ENCODE measurements around the gene SHMT1.
"Not testable (repeated sequence)": the region's sequence is repeated elsewhere in the genome, so short reads cannot be mapped to it uniquely, and the experiment has no call there.

Gene SHMT1

DNA sequence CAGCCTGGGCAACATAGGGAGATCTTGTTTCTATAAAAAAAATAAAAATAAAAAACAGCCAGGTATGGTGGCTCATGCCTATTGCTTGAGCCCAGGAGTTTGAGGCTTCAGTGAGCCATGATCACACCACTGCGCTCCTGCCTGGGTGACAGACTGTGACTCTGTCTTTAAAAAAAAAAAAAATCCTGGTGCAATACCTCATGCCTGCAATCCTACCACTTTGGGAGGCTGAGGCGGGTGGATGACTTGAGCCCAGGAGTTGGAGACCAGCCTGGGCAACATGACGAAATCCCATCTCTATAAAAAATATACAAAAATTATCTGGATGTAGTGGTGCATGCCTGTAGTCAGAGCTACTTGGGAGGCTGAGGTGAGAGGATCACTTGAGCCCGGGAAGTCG is 15.3 kb upstream of the SHMT1 start:
- DNase-seq: not testable (repeated sequence)

DNA sequence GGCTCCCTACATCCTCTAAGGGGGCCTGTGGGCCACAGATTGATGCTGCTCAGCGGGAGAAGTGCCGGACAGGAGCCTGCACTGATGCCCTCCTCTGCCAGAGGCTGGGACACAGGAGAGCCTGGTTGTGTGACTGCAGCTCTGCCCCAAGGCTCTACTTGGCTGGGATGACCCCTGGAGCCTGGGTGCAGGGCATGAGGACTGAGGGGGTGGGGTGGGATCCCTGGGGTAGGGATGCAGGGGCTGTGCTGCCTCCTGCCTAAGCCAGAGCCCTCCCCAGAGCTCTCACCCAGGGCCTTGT is 14.8 kb upstream of the SHMT1 start:
- no peak for DNase-seq

DNA sequence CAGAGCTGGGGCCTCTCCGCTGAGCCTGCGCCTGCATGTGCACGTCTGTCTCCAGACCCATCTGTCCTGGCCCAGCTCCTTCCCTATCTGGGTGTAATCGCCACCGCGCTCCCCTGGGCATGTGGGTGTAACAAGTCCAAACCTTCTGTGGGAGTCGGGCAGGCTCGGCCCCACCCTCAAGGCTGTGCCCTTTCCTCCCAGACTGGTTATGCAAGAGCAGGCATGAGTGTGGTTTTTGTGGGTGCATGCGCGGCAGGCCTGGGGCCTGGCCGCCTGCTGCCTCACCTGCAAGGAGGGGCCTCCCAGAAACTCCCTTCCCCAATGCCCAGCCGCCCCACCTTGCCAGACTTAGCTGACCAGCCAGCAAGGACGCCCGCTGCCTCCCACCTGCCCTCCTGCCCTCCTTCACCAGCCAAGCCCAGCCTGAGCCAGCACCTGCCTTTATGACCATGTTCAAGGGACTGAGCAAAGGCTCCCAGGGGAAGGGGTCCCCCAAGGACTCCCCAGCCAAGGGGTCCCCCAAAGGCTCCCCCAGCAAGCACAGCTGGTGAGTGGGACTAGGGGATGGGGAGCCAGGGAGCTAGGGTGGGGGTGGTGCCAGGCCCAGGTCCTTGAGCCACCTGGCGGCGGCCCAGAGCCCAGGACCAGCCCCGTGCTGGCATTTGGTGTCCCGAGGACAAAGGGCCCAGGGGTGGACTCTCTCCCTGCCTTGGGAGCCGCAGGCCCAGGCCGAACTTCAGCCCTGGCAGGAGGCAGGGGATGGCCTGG is 14.3 kb upstream of the SHMT1 start, which contains the start of gene EVPLL:
EVPLL (plus strand) TSS at position 342 of the 768 bp plus-strand sequence. CDS start 3,160 bp downstream, outside the sequence.
- DNase-seq: peak in 1 of 56 donors; percentile 3

DNA sequence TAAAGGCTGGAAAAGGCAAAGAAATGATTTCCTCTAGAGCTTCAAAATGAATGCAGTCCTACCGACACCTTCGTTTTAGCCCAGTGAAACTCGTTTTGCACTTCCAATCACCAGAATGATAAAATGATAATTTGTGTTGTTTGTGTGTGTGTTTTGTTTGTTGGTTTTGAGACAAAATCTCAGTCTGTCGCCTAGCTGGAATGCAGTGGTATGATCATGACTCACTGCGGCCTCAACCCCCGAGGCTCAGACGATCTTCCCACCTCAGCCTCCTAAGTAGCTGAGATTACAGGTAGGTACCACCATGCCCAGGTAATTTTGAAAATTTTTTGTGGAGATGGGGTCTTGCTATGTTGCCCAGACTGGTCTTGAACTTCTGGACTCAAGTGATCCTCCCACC is 10.9 kb upstream of the SHMT1 start:
- no peak for DNase-seq

DNA sequence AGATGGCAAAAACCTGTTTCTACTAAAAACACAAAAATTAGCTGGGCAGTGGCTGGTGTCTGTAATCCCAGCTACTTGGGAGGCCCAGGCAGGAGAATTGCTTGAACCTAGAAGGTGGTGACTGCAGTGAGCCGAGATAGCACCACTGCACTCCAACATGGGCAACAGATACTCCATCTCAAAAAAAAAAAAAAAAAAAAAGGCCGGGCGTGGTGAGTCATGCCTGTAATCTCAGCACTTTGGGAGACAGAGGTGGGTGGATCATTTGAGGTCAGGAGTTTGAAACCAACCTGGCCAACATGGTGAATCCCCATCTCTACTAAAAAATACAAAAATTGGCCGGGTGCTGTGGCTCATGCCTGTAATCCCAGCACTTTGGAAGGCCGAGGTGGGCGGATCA is 9.8 kb upstream of the SHMT1 start:
- not testable (repeated sequence) for DNase-seq

DNA sequence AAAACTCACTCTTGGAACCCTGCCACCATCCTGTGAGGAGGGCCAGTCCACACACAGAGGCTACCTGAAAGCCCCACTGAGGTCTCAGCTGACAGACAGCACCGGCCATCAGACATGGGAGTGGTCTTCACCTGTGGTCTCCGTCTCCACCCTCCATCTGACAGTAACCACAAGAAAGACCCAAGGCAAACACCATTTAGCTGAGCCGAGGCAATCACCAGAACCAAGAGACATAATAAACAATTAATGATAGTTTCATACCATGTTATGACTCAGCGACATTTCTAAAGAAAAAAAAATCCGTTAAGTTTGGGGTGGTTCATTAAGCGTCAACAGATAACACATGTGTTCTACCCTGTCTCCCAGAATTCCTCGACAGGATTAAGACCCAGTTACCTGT is 8.1 kb upstream of the SHMT1 start:
- DNase-seq: no peak

DNA sequence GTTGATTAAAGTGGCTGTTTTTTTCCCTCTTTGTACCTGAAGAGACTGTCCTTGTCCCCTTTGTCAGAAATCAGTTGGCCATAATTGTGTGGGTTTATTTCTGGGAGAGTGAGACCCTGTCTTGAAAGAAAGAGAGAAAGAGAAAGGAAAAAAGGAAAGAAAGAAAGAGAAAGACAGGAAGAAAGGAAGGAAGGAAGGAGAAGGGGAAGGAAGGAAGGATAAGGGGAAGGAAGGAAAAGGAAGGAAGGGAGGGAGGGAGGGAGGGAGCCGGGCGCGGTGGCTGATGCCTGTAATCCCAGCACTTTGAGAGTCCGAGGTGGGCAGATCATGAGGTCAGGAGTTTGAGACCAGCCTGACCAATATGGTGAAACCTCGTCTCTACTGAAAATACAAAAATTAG is 7.4 kb upstream of the SHMT1 start:
- no peak for DNase-seq

DNA sequence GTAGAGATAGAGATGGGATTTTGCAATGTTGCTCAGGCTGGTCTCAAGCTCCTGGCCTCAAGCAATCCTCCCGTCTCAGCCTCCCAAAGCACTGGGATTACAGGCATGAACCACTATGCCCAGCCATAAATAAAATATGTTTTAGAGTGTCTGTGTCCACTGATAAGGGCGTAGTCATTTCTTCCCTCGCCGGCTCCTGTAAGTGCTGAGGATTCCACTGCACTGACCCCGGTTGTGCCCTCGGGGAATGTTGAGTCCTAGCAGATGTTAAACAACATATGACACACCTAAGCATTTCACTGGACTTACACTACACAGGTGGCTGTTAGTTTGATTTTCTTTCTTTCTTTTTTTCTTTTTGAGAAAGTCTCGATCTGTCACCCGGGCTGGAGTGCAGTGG is 5.6 kb upstream of the SHMT1 start:
- no peak for DNase-seq

DNA sequence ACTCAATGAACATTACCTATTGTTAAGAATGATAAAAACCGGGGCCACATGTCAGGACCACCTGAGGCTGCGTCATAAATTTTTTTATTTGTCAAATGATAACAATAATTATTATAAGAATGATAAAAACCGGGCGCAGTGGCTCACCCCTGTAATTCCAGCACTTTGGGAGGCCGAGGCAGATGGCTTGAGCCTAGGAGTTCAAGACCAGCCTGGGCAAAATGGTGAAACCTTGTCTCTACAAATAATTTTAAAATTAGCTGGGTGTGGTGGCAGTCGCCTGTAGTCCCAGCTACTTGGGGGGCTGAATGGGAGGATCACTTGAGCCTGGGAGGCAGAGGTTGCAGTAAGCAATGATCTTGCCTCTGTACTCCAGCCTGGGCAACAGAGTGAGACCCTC is 816 bp upstream of the SHMT1 start:
- DNase-seq: no peak

DNA sequence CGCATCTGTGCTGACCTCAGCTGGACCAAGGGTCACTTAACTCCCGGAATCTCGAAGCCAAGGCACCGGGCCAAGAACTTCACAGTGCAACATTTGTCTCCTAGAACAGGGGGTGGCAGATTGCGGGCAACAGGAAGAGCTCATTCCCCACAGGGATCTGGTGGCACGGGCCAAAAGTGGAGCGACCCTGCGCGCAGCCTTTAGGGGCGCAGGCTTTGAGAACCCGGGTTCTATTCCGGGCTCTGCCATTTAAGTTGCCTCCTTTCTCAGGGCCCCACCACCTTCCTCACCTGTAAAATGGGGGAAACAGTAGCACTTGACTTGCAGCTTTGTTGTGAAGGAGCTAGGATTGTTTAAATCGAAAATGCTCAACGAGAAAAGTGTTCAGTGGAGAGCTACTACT is 651 bp downstream of the SHMT1 start:
- peak in 55 of 56 donors; percentile 12 to 93 (median 72) for DNase-seq

DNA sequence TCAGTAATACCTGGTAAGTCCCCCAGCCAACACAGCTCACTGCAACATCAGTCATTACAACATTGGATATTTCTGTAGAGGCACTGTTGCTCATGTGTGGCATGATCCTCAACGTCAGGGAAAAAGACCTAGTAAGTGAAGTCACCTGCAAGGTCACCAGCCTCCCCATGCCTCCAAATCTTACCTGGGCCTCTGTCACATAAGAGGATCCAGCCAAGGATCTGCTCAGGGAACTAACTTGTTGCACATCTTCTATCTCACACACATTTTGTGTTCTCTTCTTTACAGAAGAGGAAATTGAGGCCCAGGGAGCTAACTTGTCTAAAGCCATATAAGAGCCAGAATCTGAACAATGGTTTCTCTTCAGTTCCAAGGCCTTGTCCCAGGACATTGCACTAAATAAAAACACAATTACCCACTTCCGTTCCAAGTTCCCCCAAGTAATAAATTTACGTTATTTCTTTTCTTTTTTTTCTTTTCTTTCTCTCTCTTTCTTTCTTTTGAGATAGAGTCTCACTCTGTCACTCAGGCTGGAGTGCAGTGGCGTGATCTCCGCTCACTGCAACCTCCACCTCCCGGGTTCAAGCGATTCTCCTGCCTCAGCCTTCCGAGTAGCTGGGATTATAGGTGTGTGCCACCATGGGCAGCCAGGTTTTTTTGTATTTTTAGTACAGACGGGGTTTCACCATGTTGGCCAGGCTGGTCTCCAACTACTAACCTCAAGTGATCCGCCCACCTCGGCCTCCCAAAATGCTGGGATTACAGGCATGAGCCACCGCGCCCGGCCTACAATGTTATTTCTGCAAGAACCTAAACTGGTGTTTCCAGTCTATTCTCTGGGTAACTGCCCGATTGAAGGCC is 1.3 kb downstream of the SHMT1 start:
- no peak for DNase-seq

DNA sequence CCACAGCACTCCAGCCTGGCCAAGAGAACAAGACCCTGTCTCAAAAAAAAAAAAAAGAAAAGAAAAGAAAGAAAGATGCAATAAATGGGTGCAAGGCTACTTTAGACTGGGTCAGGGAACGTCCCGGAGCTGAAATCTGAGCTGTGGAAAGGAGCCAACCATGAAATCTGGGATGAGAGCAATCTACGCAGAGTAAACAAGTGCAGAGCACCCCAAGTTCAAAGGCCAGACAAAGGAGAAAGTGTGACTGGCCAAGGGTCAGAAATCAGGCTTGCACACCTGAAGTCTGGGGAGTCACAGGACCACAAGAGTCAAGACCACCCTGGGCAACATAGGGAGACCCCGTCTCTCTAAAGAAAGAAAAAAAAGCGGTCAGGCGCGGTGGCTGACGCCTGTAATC is 2.8 kb downstream of the SHMT1 start:
- no peak for DNase-seq

DNA sequence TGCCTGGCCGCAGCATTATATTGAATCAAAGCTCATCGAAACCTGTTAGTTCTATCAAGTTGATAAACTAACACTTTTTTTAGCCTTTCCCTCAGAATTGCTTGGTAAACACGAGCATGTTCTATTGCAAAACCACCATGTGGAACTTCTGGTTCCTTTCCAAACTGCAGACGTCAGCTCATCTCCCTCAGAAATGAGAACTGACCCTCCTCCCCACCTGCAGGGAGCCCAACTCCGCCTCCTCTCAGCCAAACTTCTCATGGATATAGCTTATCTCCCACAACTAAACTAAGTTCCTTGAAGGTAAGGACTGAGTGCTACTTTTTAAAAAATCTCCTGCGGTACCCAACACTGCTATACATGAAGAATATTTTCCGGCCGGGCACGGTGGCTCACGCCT is 6.7 kb downstream of the SHMT1 start:
- DNase-seq: peak in 10 of 56 donors; percentile 2 to 46 (median 10)

DNA sequence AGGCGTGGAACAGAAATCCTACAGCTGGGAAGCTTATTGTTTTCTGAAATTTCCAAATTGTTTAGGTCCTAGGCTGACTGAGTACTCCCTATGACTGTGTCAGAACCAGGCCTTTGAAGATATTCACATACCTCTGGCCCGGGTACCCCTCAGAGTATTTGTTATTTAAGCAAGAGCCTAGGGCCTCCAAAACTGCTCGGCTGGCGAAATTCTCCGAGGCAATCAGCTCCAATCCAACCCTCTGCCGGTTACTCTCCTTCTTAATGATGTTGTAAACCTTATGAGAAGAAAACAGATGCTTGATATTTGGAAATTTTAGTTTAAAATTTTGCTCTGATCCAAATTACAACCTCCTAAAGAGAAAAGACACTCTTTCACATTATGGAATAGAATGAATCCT is 9.8 kb downstream of the SHMT1 start:
- no peak for DNase-seq

DNA sequence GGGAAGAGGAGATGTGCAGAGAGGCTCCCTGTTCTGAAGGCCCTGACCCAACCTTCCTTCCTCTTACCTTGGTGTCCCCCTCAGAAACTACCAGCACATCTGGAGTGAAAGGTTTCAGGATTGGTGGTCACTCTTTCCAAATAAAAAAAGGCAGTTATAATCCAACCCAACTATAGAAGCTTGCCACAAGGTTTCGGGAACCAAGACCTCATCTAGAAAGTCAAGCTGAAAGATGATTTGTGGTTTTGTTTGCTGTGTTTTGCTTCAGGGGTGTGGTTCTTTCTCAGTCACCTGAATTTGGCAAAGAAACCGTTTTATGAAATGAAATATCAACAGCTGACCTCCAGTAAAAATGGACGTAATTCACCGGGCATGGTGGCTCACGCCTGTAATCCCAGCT is 19.3 kb downstream of the SHMT1 start:
- no peak for DNase-seq

DNA sequence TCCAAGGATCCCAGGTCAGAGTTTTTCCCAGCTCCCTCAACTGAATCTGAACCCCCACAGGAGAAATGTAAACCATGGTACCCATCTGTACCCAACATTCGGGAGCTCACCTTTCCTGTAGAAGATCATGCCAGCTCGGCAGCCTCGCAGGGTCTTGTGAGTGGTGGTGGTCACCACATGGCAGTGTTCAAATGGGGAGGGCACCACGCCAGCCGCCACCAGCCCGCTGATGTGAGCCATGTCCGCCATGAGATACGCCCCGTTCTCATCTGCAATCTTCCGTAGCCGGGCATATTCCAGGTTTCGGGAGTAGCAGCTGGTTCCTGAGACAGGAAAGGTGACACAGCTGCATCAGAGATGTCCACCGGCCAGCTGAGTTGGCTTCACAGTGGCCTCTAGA is 23.4 kb downstream of the SHMT1 start:
- DNase-seq: no peak

DNA sequence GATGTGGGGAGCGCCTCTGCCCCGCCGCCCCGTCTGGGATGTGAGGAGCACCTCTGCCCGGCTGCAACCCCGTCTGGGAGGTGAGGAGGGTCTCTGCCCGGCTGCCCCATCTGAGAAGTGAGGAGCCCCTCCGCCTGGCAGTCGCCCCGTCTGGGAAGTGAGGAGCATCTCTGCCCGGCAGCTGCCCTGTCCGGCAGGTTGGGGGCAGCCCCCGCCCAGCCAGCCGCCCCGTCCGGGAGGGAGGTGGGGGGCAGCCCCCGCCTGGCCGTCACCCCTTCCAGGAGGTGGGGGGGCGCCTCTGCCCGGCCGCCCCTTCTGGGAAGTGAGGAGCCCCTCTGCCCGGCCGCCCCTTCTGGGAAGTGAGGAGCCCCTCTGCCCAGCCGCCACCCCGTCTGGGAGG is 25.2 kb downstream of the SHMT1 start:
- not testable (repeated sequence) for DNase-seq

DNA sequence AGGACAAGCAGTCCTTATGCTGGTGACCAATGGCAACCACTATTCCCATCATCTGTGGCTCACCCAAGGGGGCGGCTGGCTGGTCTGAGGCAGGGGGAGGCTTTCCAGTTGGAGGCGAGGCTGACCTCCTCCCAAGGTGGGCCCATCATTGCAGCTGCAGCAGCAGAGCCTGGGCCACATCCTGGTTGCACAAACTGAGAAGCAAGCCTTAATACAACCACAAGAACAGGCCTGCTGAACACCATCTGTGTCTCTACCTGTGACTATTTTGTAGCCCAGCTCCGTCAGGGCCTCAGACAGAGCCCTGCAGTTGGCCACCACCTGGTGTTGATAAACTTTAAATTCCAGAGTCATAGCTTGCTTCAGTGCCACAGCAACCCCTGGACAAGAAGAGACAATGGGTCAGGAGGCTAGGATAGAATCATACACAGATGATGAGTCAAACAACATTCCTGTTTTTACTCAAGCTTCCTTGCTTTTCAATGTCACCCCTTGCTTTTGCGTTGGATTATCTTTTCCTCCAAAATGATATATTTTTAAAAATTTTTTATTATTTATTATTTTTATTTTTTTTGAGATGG is 30.4 kb downstream of the SHMT1 start:
- no peak for DNase-seq

DNA sequence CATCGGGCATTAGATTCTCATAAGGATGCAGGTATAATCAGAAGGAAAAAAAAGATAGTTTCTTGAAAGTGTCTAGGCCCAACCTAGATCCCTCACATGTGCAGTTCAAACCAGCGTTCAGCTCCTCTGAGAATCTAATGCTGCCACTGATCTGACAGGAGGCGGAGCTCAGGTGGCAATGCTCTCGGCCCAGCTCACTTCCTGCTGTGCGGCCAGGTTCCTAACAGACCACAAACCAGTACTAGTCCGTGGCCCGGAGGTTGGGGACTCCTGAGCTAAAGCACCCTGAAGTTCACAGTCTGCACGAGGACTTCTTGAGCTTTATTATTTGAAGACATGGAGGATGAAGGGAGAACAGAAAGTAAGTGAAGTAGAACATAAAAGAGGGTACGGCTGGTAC is 31.5 kb downstream of the SHMT1 start:
- DNase-seq: no peak

DNA sequence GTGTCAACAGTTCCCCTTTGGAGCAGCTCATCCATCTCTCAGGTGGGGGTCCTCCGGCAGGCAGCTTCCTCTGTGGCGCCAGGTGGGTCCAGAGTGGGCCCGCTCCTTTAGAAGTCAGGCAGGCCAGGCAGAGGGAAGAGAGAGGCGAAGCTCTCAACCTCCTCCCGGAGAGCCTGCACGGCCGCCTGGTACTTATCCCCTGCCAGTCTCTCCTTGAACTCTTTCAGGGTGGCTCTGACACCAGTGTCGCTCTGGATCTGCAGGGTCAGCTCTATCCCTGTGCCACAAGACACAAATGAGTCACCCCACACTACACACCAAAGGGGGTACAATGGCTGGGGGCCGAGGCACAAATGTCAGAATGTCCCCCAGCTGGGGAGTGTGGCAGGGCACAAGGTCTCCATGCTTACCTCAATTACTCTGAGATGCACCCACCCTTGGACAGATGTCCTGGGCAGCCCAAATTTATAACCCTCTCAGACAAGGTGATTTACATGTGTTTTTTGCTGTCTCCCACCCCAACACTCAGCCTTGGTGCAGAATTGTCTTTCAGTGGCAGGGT is 34.6 kb downstream of the SHMT1 start:
- DNase-seq: no peak

DNA sequence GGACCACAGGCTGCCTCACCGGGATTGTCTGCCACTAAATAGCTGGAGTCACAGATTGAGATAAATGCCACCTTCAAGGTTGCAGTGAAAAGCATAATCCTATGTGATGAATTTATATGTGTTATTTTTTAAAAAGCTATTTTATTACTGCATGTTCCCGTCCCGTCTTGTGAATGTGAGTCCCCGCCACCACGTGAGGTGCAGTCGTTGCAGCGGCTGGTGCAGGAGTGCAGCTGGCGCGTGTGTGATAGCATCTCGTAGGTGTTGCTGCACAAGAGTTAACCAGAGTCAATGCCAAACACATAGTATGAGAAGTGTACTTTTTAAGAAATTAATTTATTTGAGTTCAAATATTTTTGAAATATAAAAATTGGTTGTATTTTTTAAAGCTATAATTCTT is 35.8 kb downstream of the SHMT1 start:
- DNase-seq: no peak

DNA sequence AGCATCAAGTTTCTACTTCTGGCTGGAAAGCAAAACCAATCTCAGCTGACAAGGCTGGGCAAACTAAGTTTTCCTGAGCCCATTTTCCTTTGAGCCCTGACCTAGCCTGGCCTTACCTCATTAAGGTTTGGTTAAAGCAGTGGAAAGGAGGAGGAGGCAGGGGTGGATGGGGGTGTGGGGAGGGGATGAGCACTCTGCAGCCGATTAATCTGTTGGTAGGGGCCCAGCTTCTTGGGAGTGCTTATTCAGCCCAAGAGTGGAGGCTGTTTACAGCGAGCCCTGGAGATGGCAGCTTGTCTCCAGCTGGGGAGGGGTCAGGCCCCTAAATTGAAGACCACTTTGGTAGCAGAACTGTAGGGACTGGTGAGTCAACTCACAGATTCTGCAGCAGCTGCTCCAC is 36.3 kb downstream of the SHMT1 start:
- DNase-seq: no peak
